Measurements from ENCODE around the gene MTR.

MTR gene

GRCh38 chr1:236952246-236953003 is 157.3 kb downstream of the MTR start:
- H3K4me3 ChIP-seq (ENCODE audit: low read depth, low read length), result no peak overlapping the region
- POLR2A ChIA-PET, result no interaction called here
- CTCF ChIA-PET, result no interaction called here
- no peak for TF ChIP-seq CTCF (IDR thresholded peaks at IDR 0.05; ENCODE audit: insufficient read depth, low read length, missing control alignments)
- DNase-seq (ENCODE audit: low read depth, low spot score), result no peak

GRCh38 chr1:236953151-236953700 is 158.1 kb downstream of the MTR start:
- ChIA-PET CTCF (no interaction called here), POLR2A (no interaction called here)
- no peak overlapping the region for H3K4me3 ChIP-seq (ENCODE audit: low read depth, low read length)
- DNase-seq (ENCODE audit: low read depth, low spot score), result no peak
- no peak for TF ChIP-seq CTCF (IDR thresholded peaks at IDR 0.05; ENCODE audit: insufficient read depth, low read length, missing control alignments)
